NCI-H748 (cell line): Measurements from ENCODE around the gene RAB7B.

Experiments
- DNase-seq: peaks from one replicate; lab custom pipeline; 2025; ENCODE audit not compliant: unreplicated experiment; lab: John Stamatoyannopoulos, UW

RAB7B gene

DNA sequence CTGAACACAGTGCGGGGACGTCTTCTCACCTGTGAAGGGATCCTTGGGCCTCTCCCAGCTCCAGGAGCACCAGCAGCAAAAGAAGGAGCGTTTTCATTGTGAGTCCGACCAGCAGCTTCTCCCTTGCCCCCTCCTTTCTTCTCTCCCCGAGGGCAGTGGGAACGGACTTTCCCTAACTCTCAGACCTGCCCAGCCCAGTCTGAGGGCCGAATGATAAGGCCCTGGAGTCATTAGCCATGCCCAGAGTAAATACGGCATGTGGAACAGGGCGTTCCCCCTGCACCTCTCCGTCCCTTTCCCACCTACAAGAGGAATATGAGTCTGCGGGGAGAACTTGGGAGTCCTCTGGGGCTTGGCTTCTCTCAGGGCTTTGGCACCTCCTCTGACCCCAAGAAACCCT is 20.5 kb upstream of the RAB7B start, which contains the start of gene CTSE:
TSS of gene CTSE (minus strand) at position 201 of the 400 bp plus-strand sequence. CDS start at position 97, 104 bp downstream.
- no peak for DNase-seq

DNA sequence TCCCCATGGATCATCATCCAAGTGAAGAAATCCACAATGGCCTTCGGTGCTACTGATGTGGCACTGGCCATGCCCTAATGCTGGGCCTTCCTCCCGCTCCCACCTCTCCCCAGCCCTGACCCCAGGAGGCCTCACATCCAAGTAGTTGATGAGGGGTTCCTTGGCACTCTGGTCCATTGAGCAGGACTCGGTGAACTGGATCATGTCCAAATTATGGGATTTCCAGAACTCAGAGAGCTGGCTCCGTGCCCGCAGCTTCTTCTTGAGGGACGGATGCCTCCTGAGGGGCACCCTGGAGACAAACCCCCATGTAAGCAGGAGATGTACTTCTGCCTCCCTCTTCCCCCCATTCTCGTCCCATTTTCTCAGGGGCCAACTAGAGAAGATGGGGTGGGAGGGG is 19.6 kb upstream of the RAB7B start:
- no peak for DNase-seq

DNA sequence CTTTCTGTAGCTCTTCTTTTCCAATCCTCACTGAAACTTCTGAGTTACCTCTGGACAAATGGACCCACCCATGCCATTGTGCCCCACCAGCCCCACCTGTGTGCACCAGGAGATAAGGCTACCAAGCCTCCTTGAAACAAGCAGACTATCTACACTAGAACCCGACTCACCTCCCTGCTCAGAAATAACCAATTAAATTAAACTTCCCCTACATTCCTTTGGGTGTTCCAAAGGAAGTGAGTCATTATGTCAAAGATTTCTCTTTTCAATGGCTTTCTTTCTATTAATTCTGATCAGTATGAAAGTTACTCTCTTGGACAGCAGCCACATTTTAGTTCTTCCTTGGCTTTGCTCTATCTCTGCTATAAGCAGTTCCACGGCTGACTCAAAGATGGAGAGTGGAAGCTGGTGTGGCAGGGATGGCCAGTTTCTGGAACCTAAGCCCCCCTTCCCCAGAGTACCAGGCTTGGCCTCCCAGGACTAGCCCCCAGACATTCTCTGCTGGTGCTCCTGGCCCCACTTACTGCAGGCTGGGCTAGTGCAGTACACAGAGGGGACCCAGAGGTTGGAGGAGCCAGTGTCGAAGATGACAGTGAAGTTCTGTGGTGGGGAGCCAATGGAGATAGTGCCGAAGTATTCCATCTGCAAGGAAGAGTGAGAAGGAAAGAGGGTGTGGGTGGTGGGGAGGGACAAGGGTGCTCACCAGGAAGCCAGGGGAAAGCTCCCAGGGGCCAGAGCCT is 18.6 kb upstream of the RAB7B start:
- no peak for DNase-seq

DNA sequence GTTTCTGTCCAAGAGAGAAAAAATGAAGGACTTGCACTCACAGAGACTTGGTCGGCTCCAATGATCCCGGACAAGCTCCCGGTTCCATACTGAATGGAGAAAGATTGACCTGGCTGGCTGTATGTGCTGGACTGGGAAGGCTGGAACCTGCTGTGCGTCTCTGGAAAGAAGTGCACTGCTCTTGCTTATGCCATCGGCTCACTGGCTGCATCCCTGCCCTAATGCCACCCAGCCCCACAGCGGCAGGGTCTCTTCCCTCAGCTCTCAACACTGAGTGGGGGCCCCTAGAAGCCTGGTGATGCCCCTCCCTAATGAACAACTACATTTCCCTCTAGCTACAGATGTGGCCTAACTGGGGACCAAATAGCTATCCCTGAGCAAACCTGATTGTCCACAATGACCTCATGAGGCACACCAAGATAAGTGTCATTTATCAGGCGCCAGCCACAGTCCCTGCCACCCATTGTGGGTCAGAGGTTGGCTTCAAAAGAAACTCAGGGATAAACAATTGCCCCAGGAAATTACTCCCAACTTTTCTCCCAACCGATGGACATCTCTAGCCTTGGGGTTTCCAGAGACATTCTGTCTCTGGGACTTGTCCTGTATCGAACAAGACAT is 17.9 kb upstream of the RAB7B start:
- no peak for DNase-seq

DNA sequence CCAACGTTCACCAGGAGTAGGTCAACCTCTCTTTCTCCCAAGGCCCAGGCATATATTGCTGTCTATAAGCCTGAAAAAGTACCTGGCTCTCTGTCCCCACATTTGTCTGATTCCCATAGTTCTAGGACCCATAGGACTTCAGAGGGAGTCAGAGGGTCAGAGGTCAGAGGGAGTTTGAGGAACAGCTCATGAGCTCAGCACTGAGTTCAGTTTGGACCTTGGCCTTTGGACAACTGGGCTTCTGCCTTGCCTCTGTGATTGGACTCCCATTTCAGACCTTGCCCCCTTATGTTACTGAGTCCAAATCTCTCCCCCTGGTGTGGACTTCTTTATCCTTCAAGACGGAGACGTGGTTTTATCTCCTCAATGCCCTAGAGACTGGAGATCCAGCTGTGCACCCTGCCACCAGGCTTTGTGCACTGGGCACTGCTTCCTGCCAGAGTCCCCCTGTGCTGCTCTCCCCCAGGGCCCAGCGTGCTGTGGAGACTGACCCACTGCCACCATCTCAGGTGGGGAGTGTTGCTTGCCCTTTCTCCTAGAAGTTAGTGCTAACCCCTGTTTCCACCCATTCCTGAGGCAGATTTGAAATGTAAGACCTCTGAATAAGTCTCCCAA is 17.3 kb upstream of the RAB7B start:
- DNase-seq = no peak

DNA sequence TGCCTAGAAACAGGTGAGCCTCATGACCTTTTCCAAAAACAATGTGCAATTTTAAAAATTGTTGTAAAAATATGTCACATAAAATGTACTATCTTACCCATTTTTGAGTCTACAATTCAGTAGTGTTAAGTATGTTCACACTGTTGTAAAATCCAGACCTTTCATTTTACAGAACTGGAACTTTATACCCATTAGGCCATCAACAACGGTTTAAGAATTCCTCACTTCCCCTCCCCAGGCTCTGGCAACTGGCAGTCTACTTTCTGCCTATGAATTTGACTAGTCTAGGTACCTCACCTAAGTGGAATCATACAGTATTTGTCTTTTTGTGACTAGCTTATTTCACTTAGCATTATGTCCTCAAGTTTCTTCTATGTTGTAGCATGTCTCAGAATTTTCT is 11.9 kb upstream of the RAB7B start:
- no peak for DNase-seq

DNA sequence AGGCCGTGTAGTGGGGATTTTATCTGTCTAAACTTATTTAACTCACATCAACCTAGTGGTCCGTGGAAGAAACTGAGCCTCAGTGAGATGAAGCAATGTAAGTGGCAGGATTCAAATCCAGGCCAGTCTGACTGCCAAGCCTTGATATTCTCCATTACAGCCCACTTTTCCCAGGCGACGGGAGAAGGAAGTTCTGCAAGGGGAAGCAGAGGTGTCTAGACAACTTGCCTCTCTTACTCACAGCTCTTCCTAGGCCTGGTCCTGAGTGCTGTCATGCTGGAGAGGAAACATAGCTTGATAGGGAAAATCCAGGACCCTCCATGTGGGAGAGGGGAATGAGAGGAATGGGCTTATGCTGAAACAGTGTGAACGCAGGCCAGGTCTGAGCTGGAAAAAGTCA is 11.4 kb upstream of the RAB7B start:
- DNase-seq = no peak

DNA sequence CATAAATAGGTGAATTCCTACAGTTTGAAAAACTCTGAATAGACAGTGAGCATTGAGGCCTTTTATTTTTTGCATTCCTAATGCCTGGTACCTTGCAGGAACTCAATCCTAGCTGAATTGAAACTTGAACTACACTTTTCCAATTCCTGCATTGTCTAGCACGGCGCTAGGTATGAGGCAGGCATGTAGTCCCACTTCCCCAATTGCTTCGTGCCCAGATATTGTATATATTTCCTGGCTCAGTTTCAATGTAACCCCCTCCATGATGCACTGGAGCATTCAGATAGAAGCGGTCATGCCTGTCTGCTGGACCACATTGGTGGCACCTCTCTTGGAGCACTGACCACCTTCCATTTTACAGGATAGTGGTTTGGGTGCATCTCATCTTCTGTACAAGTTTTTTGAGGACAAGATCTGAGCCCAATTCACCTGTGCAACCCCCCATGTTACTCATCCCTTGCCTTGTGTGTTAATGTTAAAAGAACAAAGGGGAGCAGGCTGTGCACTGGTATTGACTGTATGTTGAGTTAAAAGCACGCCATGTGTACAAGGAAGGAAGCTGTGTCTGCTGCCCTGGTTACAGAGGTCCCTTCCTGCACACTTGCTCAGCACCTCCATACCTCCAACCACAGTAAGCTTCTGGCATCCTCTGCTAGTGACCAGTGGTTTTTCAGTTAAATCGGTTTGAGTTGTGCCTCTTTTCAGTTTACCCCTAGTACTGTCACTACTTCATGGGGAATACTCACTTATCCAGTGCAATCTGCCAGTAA is 10.0 kb upstream of the RAB7B start:
- no peak for DNase-seq

DNA sequence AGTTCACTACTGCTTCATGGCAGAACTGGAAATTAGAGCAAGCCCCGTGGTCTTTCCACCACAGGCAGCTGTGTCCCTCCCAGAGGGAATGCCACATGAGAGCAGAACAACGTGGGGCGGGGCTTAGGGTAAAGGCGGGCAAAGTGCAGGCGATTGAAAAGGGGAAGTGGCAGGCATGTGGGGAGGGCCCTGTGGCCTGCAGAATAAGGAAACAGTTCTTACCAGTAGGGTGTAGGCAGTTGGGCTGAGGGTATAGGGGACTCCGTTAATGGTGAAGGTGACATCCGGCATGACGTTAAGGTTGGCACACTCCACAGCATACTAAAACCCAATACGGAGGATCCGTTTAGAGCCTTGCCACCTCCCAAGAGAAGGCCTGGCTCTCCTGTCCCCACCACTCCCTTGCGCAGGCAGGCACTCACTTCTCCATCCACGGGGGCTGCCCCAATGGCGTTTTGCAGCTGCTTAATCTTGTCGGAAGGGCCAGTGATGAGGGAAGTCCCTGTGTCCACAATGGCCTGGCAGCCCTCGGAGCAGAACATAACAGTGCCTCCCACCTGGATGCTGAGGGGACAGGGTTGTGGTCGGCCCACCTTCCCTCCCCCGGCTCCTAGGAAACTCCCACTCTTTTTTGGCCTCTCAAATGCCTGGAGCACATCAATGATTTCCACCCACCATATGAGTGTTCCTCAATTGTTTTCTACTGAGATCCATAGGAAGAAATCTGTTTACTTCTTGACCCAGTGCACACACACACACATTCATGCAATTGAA is 9.1 kb upstream of the RAB7B start:
- DNase-seq = no peak

DNA sequence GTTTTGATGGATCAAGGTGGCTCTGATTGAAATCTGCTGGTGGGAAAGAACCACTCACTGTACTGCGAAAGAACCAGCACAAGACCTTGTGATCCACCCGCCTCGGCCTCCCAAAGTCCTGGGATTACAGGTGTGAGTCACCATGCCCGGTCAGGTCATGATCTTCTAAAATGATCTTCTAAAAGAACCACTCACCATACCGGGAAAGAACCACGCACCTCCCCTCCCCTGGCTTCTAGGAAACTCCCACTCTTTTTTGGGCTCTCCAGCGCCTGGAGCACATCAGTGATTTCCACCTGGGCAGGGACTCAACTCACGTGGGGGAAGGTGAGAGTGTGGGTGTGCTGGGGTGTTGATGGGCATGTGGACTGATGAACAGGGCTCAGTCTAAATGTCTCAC is 7.9 kb upstream of the RAB7B start:
- no peak for DNase-seq

DNA sequence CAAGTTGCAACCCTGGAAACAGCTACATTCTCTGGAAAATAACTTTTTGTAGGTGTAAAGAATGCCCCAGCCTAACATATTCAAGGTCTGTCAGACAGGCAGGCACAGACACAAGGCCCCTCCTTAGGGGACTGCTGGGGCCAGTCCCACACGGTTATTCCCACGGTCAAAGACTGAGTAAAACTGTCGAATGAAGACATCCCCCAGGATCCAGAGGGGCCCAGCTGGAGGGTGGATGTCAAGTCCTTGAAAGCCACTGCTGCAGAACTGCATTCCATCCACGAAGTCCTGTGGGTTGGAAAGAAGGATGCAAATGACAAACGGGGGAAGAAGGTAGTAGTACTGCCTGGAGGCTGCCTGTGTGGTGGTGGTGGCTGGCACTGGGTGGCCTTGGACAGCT is 6.9 kb upstream of the RAB7B start:
- DNase-seq = no peak

DNA sequence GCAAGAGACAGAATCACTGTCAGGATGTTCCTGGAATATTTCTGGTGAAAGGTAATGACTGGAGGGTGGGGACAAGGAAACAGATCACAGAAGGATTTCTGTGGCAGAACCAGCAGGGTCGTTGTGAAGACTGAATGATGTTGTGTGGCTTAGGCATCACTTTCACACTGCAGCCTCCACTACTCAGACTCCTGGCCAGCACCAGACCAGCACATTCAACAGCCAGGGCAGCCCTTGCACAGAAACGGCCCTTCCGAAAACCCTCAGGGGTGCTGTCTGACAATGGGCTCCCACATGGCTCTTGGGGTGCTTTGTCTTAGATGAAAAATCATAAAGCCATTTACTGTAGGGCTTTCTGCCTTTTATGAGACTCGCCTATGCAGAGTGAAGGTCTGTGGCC is 3.8 kb upstream of the RAB7B start:
- no peak for DNase-seq

DNA sequence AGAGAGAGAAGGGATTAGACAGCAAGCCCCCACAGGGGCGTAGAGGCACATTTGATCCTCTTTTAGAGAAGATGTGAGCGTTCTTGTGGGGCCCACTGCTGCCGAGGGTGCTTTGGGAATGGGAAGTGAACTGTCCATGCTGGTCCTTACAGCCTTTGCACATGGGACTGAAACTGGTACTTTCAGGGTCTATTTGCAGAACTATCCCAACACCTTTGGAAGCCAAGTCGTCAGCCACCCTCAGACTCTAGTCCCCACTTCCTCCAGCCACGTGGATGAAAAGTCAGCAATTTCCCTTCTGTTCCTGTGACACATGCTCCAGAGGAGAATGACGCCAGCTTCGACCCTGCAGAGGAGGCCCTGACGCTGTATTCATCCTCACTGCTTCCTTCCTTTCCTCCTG is 2.6 kb upstream of the RAB7B start:
- DNase-seq = no peak

DNA sequence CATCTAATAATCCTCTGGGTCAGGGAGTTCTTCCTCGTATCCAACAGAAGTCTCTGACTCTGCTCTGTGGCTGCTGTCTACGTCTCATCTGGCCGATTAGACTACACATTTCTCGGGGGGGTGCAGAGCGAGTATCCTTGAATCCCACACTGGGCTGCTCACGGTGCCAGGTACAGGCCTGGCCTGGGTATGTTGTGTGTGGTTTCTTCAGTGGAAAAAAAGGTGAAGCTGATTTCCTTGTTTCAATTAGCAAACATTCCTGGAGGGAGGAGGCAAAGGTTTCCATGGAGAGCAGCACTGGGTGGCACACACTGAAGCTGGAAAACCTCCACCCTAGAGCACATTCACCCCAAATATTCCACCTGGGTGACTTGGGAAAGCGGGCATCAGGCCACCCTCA is 2.0 kb upstream of the RAB7B start:
- DNase-seq = no peak

DNA sequence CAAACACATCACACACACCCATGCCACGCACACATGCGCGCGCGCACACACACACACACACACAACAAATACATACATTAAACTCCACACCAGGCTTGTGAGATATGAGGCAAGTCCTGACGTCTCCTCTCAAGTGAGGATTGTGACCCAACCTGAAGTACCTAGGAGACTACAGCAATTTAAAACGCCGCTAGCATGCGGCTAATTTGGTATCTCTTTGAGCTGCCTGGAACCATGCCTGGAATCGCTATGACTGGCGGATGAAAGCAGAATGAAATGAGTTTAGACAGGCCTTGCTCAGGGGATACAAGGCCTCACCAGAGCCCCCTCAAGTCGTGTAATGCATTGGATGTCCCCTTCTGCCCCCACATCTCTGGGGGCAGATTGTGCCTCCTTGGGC is 1.6 kb upstream of the RAB7B start:
- peak; percentile 4 for DNase-seq

DNA sequence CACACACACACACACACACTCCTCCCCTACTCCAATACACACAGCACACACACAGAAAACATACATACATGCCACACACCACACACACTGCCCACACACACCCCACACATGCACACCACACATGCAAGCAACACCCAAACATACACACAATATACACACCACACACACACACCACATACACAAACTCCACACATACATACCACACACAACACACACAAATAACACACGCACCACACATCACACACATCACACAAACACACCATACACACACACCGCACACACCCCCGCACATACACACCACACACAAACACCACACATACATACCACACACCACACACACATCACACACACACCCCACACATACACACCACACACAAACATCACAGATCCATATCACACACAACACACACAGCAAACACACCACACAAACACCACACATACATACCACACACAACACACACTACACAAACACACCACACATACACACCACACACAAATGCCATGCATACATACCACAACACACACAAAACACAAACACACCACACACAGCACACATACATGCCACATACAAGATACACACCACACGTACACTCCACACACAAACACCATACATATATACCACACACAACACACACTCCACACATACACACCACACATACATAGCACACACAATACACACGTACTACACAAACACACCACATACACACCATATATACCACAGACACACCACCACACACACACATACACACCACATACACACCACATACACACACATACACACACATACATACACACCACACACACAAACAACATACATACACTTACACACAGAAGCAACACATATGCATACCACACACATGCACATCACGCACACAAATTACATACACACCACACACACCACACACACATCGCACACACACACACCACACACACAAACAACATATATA is 932 bp upstream of the RAB7B start:
- no peak for DNase-seq

DNA sequence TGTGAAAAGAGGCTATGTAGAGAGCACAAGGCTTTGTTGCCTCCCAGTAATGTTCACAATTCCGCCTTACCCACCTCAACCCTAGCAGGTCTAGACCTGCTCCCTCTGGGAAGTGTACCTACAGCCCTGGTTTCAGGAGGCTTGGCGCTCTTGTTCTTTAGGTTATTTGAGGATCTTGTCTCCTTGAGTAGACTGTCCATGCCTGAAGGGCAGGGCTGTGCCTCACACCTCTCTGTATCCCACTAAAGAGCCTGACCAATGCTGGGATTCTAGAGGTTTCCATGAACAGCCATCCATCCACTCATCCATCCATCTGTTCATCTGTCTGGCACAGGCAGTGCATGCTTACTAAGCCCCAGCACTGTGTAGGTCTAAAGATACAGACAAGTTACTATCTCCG is 1.0 kb downstream of the RAB7B start:
- DNase-seq = no peak

DNA sequence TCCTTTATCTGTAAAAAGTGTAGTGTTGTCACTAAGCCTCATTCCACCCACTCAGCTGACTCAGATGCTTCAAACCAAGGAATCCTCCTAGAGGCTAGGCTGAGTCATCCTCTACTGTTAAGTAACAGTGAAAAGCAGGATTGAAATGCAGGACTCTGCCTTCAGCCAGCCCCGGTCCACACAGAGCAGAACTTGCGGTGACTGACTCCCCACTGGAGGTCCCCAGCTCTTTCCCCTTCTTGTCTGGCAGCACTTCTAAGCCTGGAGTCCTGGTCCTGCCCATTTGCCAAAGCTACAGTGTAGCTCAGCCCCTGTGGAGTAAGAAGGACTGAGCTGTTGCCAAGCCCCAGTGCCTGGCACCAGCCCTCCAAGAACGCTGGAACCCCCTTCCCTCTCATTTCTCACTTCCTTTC is 1.7 kb downstream of the RAB7B start:
- DNase-seq = no peak

DNA sequence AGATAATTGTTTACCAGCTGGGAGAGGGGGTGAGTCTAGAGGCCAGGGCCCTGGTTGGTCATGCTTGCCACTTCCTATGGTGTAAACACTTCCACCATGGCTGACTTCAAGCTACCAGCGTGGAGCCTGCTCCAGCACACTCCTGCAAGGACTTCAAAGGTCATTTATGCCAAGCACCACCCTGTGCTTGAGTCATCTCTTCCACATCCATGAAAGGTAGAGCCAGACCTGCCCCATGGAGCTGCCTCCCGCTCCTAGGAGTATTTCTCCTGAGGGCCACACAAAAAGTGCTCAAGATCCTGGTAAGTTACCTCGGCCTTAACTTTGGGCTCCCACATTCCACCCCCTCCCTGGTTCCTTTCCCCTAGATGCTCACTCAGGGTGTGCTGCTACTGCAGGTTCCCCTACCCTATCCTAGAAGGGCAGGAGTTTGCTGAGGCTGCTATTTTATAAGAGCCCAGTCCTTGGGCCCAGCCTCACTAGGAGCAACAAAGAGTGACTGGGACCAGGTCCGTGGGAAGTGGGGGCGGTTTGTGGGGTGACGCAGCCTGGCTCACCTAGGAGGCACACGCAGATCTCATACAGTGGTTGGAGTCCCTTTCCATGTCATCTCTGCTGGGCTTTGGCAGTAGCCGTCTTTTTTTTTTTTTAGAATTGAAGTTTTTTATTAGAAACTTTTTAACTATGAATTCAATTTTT is 2.4 kb downstream of the RAB7B start:
- no peak for DNase-seq
